Stimulated activated CD4-positive, alpha-beta T cell treated with anti-CD3 and anti-CD28 coated beads, Interleukin-2, amount 100 ng/mL, for 24 hours (primary cell): ENCODE measurements around the gene PRDM12.

ENCODE experiments used
- DNase-seq, 2 donors: peaks; one replicate each; pipeline ENCODE4 v3.0.0-alpha.2; 2020

PRDM12 gene

GRCh38 chr9:130664251-130665028, at the start of gene PRDM12:
Gene PRDM12 (plus strand): TSS chr9:130664594. CDS start chr9:130664654, 60 bp downstream.
- no peak for DNase-seq

- DNase-seq: no peak
These were observed 47.9 kb upstream of the PRDM12 start for GRCh38 chr9:130616451-130616850.

GRCh38 chr9:130623466-130623865, 40.9 kb upstream of the PRDM12 start:
- no peak for DNase-seq

- DNase-seq: no peak
These were observed 40.2 kb upstream of the PRDM12 start for GRCh38 chr9:130624154-130624553.

GRCh38 chr9:130626249-130626996, 38.0 kb upstream of the PRDM12 start:
- DNase-seq: no peak

GRCh38 chr9:130627051-130627450, 37.3 kb upstream of the PRDM12 start:
- DNase-seq: no peak

GRCh38 chr9:130627896-130628792, 36.2 kb upstream of the PRDM12 start:
- DNase-seq: no peak

GRCh38 chr9:130629443-130630070, 34.8 kb upstream of the PRDM12 start:
- DNase-seq: no peak

GRCh38 chr9:130630071-130630450, 34.3 kb upstream of the PRDM12 start:
- DNase-seq: no peak

- DNase-seq: no peak
These were observed 33.7 kb upstream of the PRDM12 start for GRCh38 chr9:130630506-130631330.

- no peak for DNase-seq
These were observed 32.9 kb upstream of the PRDM12 start for GRCh38 chr9:130631331-130632080.

GRCh38 chr9:130632081-130632710, 32.2 kb upstream of the PRDM12 start:
- DNase-seq: no peak

- no peak for DNase-seq
These were observed 31.6 kb upstream of the PRDM12 start for GRCh38 chr9:130632841-130633240.

GRCh38 chr9:130633336-130634190, 30.8 kb upstream of the PRDM12 start:
- DNase-seq: no peak

GRCh38 chr9:130634191-130634768, 30.1 kb upstream of the PRDM12 start:
- DNase-seq: no peak

GRCh38 chr9:130634801-130635200, 29.6 kb upstream of the PRDM12 start:
- DNase-seq: no peak

GRCh38 chr9:130635306-130635705, 29.1 kb upstream of the PRDM12 start:
- DNase-seq: no peak

GRCh38 chr9:130635721-130636647, 28.4 kb upstream of the PRDM12 start:
- no peak for DNase-seq
